GM23248 (cell line): ENCODE measurements around the gene STARD3.

Experiments
- EZH2 ChIP-seq: fragments of 200-600 bp; sonication (generic); IDR thresholded peaks from 2 replicates; pipeline ENCODE4 v1.6.1; 2018; ENCODE audit warnings: antibody characterized with exemption, mild to moderate bottlenecking; ENCODE audit not compliant: insufficient read depth, poor library complexity, severe bottlenecking
- EZH2phosphoT487 ChIP-seq: fragments of 200-600 bp; sonication (generic); IDR thresholded peaks from 2 replicates; pipeline ENCODE4 v1.6.1; 2018; ENCODE audit warnings: antibody characterized with exemption, moderate library complexity, mild to moderate bottlenecking, low read depth; ENCODE audit not compliant: insufficient read depth

DNA sequence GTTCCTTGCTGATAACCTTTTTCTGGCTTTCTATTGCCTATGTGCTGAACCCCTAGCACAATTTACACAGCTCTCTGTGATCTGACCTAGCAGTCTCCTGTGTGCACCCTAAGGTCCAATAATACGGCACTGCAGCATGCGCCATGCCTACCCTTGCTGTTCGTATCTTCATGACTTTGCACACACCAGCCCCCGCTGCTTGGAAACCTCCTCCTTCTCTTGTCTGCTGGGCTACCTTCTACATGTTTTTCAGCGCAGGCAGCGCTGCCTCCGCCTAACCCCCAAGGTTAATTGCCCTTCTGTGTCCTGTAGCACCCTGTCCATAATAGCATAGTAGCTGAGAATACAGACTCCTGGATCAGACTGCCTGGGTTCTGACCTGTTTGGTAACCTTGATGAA is 1.4 kb downstream of the STARD3 start:
- TF ChIP-seq EZH2phosphoT487 = no peak
- TF ChIP-seq EZH2 = no peak
